ENCODE data around the gene GPHN. TPM values are rescaled to one million over a fixed set of nuclear protein-coding genes. Genes with fewer than 3 reads are reported as not detected.

Gene GPHN
- total RNA-seq, 1 donor from 2014 or later: 12.4 TPM

- Mint-ChIP-seq H3K36me3 (ENCODE audit: low read depth) (peaks cover 2% of the 10 kb centered on the region), H3K4me3 (ENCODE audit: unreplicated experiment) (no peak overlapping the region), H3K27me3 (ENCODE audit: low read depth) (no peaks in the 10 kb centered on the region), H3K4me1 (ENCODE audit: low read depth) (no peaks in the 10 kb centered on the region), H3K9me3 (ENCODE audit: low read depth) (no peaks in the 10 kb centered on the region), H3K27ac (ENCODE audit: unreplicated experiment) (no peak overlapping the region)
- no peak for DNase-seq (ENCODE audit: low spot score)
- no peak for TF ChIP-seq CTCF (IDR thresholded peaks at IDR 0.05)
Measured at GRCh38 chr14:66483322-66483721, 24.6 kb upstream of the GPHN start.

DNA sequence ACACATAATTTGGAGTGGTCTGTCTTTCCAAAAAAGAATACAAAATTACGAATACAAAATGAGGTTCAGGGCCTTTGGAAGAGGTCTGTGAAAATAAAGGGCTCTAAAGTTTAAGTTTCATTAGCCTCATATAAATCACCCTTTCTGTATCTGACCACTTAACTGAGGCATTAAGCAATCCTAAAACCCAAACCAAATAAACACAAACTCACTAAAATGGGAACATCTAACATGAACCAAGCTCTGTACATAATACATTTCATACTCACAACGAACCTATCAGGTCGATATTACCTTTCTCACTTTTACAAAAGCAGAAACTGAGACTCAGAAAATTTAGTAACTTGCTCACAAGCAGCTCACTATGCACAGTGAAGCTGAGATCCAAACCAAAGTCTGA, 22.9 kb upstream of the GPHN start:
- DNase-seq (ENCODE audit: low spot score): no peak
- no peaks in the 10 kb centered on the region for H3K27me3 Mint-ChIP-seq (ENCODE audit: low read depth)
- peaks cover 2% of the 10 kb centered on the region for H3K36me3 Mint-ChIP-seq (ENCODE audit: low read depth)
- no peaks in the 10 kb centered on the region for H3K9me3 Mint-ChIP-seq (ENCODE audit: low read depth)
- H3K27ac Mint-ChIP-seq (ENCODE audit: unreplicated experiment): no peak overlapping the region
- H3K4me3 Mint-ChIP-seq (ENCODE audit: unreplicated experiment): no peak overlapping the region
- TF ChIP-seq CTCF (IDR thresholded peaks at IDR 0.05): no peak
- H3K4me1 Mint-ChIP-seq (ENCODE audit: low read depth): no peaks in the 10 kb centered on the region

DNA sequence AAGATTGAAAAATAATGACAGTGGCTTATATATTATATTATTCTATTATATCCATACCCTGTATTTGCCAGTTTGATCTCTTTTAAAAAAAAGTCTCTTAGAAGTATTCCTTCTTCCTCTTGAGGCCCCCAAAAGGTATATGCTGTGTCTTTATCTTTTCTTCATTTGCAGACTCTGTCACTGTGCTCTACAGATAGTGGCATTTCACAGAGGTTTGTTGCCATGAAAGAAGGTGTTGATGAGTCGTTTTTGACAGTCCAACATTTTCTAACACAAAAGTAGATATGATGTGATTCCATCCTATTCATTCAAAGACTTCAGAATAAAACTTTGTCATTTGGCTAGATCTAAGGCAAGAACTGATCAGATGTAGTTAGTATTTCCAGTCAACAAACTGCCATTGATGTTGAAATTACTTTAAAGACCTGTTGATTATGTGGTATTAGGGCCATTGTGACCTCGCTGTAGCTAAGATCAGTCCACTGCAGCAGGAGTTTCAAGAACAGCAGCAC, 22.0 kb upstream of the GPHN start, which contains the start of gene CCDC196:
TSS of gene CCDC196 (plus strand) at position 462 of the 512 bp plus-strand sequence. CDS start 132 bp downstream, outside the sequence.
- no peaks in the 10 kb centered on the region for H3K4me1 Mint-ChIP-seq (ENCODE audit: low read depth)

GRCh38 chr14:66487164-66487563, 20.8 kb upstream of the GPHN start:
- Mint-ChIP-seq H3K9me3 (ENCODE audit: low read depth) (no peaks in the 10 kb centered on the region), H3K36me3 (ENCODE audit: low read depth) (peaks cover 2% of the 10 kb centered on the region), H3K4me3 (ENCODE audit: unreplicated experiment) (no peak overlapping the region), H3K27me3 (ENCODE audit: low read depth) (no peaks in the 10 kb centered on the region), H3K4me1 (ENCODE audit: low read depth) (no peaks in the 10 kb centered on the region), H3K27ac (ENCODE audit: unreplicated experiment) (no peak overlapping the region)
- DNase-seq (ENCODE audit: low spot score): no peak
- no peak for TF ChIP-seq CTCF (IDR thresholded peaks at IDR 0.05)

More for the DNA sequence above, 22.0 kb upstream of the GPHN start, which contains the start of gene CCDC196:
- H3K4me3 Mint-ChIP-seq (ENCODE audit: unreplicated experiment): no peak within 1 kb of the TSS
- TF ChIP-seq CTCF (IDR thresholded peaks at IDR 0.05): no peak
- no peaks in the 10 kb centered on the region for H3K27me3 Mint-ChIP-seq (ENCODE audit: low read depth)
- H3K9me3 Mint-ChIP-seq (ENCODE audit: low read depth): no peaks in the 10 kb centered on the region
- DNase-seq (ENCODE audit: low spot score): no peak
- no peak within 1 kb of the TSS for H3K27ac Mint-ChIP-seq (ENCODE audit: unreplicated experiment)
- H3K36me3 Mint-ChIP-seq (ENCODE audit: low read depth): peaks cover 2% of the 10 kb centered on the region

DNA sequence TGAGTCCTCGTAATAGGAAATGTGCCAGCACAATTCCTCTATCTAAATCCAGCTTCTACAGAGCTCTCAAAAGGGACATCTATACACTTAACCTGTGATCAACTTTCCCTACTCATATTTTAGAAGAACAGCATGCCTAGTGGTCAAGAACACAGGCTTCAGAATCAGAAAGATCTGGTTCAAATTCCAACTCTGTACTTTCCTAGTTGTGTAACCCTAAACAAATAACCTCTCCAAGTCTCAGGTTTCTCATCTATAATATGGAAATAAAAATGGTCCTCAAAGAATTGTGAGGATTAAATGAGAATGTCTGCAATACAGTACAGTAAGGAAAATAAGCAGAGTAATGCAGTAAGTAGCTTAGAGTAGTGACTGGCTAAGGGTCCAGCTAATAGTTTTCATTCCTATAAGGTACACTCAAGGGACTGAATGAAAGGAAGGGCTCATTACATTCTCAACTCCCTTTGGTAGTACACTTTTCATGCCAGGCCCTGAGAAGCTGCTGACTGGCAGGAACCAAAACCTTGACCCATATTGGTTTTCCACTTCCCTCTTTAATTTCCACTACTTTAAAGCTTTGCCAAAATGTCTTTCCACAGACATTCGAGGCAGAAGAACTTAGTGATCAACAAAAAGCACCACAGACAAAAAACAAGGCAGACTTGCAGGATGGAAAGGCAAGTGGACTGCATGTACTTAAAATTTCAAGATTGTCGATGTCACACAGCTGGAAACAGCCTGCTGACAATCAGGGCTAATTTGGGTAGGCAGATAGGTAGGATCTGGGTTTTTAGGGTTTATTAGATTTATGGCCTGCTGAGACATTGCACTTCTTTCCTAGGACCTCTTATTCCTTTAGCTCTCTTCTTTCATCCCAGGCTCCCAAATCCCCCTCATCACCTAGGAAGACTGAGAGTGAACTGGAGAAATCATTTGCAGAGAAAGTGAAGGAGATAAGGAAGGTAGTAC, 17.5 kb upstream of the GPHN start:
- H3K27me3 Mint-ChIP-seq (ENCODE audit: low read depth): no peaks in the 10 kb centered on the region
- DNase-seq (ENCODE audit: low spot score): no peak
- H3K9me3 Mint-ChIP-seq (ENCODE audit: low read depth): no peaks in the 10 kb centered on the region
- H3K27ac Mint-ChIP-seq (ENCODE audit: unreplicated experiment): no peak overlapping the region
- H3K36me3 Mint-ChIP-seq (ENCODE audit: low read depth): peaks cover under 1% of the 10 kb centered on the region
- peaks cover 1% of the 10 kb centered on the region for H3K4me1 Mint-ChIP-seq (ENCODE audit: low read depth)
- no peak overlapping the region for H3K4me3 Mint-ChIP-seq (ENCODE audit: unreplicated experiment)
- no peak for TF ChIP-seq CTCF (IDR thresholded peaks at IDR 0.05)
